GM19395 (cell line): ENCODE measurements around the gene NEU3.

ENCODE experiments used
- ATAC-seq: cut with Tn5 transposase; IDR thresholded peaks from one replicate; pipeline ENCODE4 v1.9.1; 2021; ENCODE audit warnings: mild to moderate bottlenecking, moderate library complexity; ENCODE audit not compliant: unreplicated experiment

Gene NEU3

GRCh38 chr11:75055511-75055910, 66.8 kb downstream of the NEU3 start:
- ATAC-seq: no peak

GRCh38 chr11:75056814-75057213, 68.1 kb downstream of the NEU3 start:
- no peak for ATAC-seq

- ATAC-seq: no peak
Observed at GRCh38 chr11:75059299-75059698, 70.6 kb downstream of the NEU3 start.

GRCh38 chr11:75063741-75064314, 75.1 kb downstream of the NEU3 start:
- no peak for ATAC-seq

GRCh38 chr11:75066061-75066460, 77.3 kb downstream of the NEU3 start:
- ATAC-seq: no peak
